Epithelial cell of alveolus of lung (primary cell): ENCODE results near the gene MAL. TPM values are rescaled to one million over a fixed set of nuclear protein-coding genes. Genes with fewer than 3 reads are reported as not detected.

ENCODE experiments used
- total RNA-seq: library from RNA; depleted of rRNA; stranded (reverse); fragments of >200 nt; gene quantifications from 2 replicates; pipeline ENCODE4 v1.2.1, GENCODE V29; 2015

MAL gene
- total RNA-seq, result not detected in 2 replicates

GRCh38 chr2:95025406-95026319, at the start of gene MAL:
Gene MAL (plus strand): TSS chr2:95025708. CDS start chr2:95025793, 85 bp downstream.

Other genes starting within 250 kb of the MAL start
- gene TEKT4, start 154.3 kb upstream of the MAL start, total RNA-seq, result not detected in 2 replicates
- 36.6 and 50.4 TPM in 2 replicates for gene MRPS5, start 96.1 kb downstream of the MAL start, total RNA-seq
- 3.7 and 9.4 TPM in 2 replicates for gene ZNF514, start 134.1 kb downstream of the MAL start, total RNA-seq
- gene ZNF2, start 140.1 kb downstream of the MAL start, total RNA-seq, result 2.8 and 3.3 TPM in 2 replicates
- gene ZNF892, start 181.8 kb downstream of the MAL start, total RNA-seq, result 2.2 and 5.7 TPM in 2 replicates
- 0.72 and 1.0 TPM in 2 replicates for gene PROM2, start 248.7 kb downstream of the MAL start, total RNA-seq